ENCODE data around the gene EFNA5.

Gene EFNA5

GRCh38 chr5:107672211-107673038, 1.7 kb upstream of the EFNA5 start:
- DNase-seq (ENCODE audit: low read depth, low spot score): no peak

- no peak for DNase-seq (ENCODE audit: low read depth, low spot score)
These were observed 1.0 kb upstream of the EFNA5 start for GRCh38 chr5:107671742-107672210.

GRCh38 chr5:107670087-107670931, 428 bp downstream of the EFNA5 start:
- no peak for DNase-seq (ENCODE audit: low read depth, low spot score)

GRCh38 chr5:107669096-107670031, 1.4 kb downstream of the EFNA5 start:
- DNase-seq (ENCODE audit: low read depth, low spot score): no peak

DNA sequence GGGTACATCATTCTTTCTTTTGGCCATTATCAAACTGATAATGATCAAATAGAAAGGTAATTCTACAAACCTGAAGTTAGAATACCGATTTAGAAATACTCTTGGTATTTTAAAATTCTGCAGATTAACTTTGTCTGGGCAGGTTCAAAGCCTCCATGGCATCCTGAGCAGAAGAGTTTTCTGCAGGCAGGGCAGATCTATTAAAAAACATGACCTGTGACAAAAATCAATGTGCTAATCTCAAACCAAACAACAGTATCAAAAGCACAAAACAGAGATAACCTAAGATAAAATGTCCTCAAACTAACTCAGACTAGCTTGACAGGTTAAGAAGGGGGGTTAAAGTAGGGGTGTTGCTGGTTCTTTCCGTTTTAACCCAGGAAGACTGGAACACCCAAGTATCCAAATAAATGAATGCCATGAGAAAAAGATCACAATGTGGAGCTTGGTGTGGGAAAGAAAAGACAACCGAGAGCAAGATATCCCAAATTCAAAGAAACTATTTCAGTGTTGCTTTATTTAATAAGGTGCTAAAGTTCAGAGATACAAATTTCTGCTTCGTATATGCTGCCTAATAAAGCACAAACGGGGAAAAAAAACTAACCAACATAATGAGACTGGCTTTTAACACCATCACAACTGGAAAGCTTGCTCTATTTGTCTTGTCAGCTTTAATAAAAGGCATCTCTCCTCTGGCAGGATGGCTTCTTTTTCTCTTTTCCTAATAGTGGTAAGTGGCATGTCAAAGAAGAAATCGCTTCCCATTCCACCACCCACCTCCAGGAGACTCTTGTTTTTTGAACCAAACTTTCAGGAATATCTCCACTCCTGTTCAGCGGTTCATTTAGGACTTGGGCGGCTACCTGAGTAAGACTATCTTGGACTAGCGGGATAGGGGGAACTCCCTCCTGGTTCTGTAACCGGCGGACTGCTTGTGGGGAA, 2.3 kb downstream of the EFNA5 start:
- no peak for DNase-seq (ENCODE audit: low read depth, low spot score)

- no peak for DNase-seq (ENCODE audit: low read depth, low spot score)
These were observed 4.6 kb downstream of the EFNA5 start for GRCh38 chr5:107666051-107666655.

DNA sequence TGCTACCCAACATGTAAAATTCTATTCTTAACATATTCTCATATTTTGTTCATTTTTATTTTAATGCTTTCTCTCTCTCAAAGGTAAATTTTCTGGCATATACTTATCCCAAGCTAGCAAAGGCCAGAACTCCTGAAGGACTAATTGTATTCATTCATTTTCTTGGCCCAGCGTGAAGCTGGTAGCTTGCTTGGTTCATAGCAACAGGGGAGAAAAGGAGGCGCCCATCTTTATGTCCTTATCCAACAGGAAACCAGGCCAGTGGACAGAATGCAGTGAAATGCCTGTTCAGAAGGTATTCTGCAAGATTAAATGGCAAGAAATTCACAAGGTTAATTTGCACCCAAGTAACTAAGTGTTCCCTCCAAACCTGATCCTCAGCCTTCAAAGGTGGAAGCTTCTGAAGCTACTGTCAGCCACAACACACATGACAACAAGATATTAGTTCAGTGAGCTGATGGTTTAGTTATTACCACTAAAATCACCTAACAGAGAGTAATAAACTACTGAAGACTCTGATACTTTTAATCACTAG, 5.6 kb downstream of the EFNA5 start:
- no peak for DNase-seq (ENCODE audit: low read depth, low spot score)

- no peak for DNase-seq (ENCODE audit: low read depth, low spot score)
These were observed 7.0 kb downstream of the EFNA5 start for GRCh38 chr5:107663697-107664096.

GRCh38 chr5:107661650-107662044, 9.1 kb downstream of the EFNA5 start:
- DNase-seq (ENCODE audit: low read depth, low spot score): no peak

DNA sequence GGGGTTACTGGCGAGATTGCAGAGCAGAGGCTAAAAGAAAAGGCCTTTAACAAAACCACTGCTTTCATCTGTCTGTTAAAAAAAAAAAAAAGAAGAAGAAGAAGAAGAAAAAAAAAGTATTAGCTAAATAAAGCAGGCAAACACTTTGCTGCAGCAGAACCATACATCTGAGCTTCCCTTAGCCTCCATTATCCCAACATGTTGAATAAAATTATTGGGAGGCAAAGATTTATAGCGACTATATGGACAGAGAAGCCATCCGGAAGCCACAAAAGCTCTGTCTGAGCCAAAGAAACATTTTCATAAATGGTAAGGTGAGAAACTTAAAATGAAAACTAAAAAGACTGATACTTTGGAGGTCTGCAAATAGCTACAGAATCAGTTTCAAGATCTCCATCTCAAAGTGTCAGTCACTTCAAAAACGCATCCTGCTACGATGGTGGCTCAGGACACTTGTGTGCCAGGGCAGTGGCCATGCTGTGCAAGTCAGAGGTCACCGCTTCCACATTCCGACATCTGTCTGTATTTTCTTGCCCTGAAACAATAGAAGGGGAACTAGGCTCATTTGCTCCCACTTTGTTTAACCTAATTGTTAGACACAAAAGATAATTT, 9.6 kb downstream of the EFNA5 start:
- DNase-seq (ENCODE audit: low read depth, low spot score): no peak

DNA sequence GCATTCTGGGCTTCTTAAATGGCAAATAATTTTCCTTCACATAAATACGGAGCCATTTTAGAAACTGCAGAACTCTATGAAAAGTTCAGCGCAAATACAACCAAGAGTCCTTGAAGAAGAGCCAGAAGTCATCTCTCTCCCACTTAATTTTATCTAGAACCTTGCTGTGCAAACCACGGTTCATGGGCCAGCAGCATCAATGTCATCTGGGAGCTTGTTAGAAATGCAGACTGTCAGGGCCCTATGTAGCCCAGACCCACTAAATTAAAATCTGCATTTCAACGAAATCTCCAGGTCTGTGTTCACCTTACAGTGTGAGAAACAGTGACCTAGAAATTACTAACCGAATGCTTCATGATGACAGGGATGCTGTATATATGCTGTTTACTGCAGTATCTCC, 12.2 kb downstream of the EFNA5 start:
- no peak for DNase-seq (ENCODE audit: low read depth, low spot score)

DNA sequence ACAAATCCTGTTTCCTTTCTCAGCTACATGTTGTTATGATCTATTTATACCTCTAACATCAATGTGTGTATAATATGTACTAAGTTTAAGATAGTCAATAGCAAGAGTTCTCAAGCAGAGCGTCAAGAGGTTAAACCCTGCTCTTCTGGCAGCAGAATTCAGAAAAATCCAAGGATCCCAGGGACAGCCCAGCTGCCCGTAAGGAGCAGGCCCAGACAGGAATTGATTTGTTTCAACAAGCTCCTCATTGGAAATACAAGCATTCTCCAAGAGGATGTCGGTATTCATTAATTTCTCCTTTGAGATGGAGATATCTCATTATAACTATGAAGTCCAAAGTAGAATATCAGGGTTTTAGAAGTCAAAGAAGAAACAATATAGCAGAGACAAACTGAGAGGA, 14.9 kb downstream of the EFNA5 start:
- no peak for DNase-seq (ENCODE audit: low read depth, low spot score)

DNA sequence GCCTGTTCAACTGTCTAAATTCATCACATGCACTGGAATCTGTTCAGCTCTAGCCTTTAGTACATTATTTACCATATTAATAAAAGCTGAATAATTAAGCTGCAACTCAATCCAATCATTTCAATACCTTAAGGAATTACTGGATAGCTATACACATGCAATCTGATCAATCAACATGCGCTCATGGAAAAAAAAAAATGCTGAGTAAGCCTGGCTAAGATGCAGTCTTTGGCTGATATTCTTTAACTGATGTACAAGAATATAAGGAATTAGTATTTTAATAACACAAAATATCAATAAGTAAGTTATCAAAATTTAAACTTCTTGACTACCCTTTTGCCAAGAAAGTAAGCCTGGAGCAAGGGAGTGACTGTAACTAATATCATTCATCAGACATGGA, 15.9 kb downstream of the EFNA5 start:
- no peak for DNase-seq (ENCODE audit: low read depth, low spot score)

DNA sequence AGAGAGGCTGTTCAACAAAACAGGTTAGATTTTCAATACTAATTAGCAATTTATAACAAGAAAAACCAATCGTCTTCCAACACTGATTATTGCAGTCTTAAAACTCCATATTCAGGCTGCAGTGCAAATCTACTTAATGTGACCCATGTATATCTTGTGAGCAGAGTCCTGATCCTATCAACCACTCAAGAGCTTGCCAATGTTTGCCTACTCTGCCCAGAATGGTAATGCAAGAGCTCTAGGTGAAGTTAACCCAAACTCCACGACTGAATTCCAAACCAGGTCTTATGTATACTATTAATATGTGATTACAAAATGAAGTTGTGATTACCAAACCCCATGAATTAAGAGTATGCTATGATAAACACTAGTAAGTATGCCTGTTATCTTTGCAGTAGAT, 17.1 kb downstream of the EFNA5 start:
- DNase-seq (ENCODE audit: low read depth, low spot score): no peak

DNA sequence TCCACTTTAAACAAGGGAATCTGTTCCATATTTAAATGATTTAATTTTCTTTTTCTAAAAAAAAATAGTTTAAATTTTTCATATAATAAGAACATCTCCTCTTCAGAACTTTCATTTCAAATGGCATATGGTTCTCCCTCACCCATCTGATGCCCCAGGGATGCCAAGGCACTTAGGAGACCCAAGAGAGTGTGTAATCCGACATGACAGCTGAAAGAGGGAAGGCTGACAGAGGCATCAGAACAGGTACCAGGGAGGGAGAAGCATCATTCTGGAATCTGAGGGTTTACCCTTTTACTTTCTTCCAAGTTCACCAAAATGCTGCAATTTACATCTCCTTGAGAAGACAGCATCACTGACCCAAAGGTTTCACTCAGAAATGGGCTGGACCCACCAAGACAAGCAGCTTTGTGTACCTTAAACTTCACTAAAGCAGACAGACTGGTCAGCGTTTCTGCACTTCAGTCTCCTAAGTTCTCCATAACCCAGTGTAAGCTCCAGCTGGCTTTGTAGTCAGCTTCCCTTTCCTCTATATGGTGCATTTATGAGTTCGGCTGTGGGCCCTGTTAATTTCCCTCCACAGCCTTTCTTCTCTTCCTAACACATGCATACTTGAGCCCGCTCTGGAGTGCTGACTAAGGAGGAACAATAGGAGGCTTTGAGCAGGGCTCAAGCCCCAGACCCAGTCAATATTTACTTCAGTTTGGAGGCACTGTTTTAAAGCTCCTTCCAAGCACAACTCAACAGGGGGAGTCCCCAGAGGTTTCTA, 17.7 kb downstream of the EFNA5 start:
- DNase-seq (ENCODE audit: low read depth, low spot score): no peak

DNA sequence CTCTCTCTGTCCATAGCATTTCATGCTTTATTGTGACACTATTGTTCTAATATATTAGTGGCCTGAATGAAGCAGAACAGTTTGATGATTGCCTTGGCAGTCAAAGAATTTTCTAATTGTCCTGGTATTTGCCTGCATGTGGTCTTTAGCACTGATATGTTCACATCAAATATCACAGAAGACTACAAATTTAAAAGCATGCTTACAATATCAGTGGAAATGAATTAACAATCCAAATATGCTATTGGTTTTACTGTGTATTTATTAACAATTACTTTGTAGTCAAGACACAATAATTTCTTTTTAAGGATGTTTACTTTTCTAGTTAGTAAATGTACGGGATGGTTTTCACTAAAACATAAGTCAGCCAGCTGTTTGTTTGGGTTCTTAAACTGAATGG, 18.3 kb downstream of the EFNA5 start:
- no peak for DNase-seq (ENCODE audit: low read depth, low spot score)

DNA sequence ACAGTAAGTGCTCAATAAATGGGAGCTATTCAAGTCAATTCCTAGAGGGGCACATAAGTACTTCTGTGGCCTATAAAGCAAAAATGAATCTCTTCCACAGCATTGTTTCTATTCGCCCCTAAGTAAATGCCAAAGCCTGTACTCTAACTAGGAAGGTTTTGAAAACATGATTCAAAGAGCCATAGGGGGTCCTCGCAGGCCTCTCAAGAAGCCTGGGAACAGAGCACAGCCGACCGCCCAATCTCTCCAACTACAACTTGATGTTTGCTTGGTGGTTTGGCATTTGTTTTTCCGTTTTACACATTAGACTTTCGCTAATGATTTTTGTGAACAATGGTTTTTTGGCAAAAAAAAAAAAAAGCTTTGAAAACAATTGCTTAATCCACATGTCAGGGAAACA, 19.4 kb downstream of the EFNA5 start:
- DNase-seq (ENCODE audit: low read depth, low spot score): no peak

GRCh38 chr5:107646418-107646817, 24.3 kb downstream of the EFNA5 start:
- no peak for DNase-seq (ENCODE audit: low read depth, low spot score)

DNA sequence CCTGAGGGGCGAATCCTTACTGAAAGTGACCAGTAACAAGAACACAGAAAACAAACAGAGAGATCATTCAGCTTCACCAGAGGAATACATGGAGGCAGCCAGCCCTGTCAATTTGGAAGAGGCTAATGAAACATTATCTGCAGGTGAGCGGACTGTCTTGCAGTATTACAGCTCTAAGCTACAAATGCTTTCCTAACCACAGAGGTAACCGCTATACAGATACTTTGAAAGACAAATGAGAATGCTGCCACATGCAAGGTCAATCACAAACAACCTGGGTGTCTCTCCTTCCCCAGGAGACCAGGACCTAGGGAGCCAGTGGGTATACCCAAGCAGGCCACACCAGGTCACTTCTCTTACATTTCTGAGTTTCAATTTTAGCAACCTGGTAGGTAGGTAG, 30.2 kb downstream of the EFNA5 start:
- DNase-seq (ENCODE audit: low read depth, low spot score): no peak

Measured in activated CD4-positive, CD25-positive, alpha-beta regulatory T cell treated with anti-CD3 and anti-CD28 coated beads, Interleukin-2, amount 50 U/mL, for 16 hours (primary cell).